ENCODE data around the gene TSPAN12.

Gene TSPAN12

DNA sequence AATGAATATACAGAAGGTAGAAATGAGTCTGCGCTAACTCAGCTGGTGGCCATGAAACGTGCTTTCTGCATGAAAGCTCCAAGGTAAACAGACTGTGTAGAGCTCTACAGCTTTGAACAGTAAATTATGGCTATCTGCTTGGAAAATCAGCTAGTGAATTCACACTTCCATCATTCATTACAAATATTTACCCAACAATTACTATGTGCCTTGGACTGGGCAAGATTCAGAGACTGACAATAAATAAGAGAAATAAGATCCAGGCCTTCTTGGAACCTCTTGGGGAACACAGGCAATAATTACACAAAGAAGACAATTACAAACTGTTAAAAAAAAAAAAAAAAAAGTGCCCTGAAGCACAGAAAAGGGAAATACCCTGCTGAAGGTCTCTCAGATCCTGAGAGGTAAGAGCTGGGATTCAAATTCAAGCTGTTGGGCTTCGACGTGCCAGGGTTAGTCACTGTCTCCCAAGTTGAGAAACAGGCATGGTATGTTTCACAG is 15.8 kb downstream of the TSPAN12 start:
- no peak for DNase-seq (ENCODE audit: low read depth)

DNA sequence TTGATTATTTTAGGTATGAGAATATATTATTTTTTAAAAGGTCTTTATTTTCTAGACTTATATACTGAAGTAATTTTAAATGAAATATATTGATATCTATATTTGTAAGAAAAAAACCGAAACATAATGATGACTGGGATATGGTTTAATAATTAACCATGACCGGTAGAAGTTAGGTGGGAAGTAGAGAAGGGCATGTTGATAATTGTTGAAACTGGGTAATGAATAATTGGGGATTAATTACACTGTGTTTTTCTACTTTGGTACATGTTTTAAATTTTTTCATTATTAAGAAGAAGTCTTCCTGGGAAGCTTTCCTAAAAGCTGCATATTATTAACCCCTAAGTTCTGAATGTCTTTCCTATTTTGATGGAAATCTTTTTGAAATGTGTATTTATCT is 16.3 kb downstream of the TSPAN12 start:
- DNase-seq (ENCODE audit: low read depth) = no peak

DNA sequence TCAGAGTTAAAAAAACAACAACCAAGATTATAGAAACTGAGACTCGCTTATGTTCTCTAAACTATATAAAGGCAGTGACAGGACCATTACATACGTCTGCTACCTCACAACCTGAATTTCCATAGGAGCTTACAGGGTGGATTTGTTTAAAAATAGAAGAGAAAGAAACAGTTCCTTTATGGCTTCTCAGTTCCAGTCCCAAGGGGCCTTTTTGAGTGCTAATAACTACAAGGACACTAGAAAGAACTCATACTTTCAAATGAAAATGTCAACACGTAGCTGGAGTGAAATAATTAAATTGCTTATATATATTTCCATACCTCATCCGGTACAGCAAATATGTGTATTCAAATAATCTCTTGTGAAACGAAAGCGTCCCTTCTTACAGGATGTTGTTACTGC is 19.7 kb downstream of the TSPAN12 start:
- no peak for DNase-seq (ENCODE audit: low read depth)

DNA sequence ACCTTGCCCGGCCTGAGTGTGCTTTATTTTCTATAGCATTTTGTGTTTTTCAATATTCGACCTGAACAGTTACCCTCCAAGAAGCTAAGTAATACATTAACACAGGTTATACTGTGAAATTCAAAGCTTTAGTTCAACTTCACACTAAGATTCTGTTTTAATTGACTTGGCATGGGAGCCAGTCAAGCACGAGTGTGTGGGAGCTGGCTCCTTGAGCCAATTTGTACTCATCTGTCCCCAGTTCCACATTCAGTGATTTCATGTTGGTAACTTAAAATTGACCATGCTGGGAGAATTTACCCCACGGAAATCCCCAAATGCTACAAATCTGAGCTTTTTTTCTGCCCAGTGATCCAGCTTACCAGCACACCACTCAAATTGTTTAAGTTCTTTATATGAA is 20.3 kb downstream of the TSPAN12 start:
- DNase-seq (ENCODE audit: low read depth) = no peak

DNA sequence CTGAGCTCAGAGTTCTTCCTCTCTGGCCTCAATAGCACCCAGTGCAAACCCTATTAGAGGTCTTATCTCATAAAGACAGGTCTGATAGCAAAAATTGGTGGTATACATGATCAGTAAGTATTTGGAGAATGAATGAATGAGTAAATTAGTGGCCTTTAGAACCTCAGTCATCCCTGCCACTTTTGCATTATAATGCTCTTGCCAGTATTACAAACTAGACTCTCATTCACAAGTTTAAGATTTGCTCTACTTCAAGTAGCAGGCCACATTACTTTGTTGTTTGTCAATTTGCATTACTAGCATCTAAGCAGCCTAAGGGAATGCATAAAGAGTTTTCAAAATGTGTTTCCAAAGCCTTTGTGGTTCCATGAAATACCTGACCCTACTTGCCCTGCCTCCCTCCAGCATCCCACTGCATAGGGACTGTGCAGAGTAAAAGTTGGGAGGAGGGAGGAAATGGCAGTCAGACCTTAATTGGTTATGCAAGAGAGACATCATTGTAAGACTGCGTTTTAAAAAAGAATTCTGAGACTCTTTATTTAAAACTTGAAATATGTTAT is 21.3 kb downstream of the TSPAN12 start:
- DNase-seq (ENCODE audit: low read depth) = no peak

DNA sequence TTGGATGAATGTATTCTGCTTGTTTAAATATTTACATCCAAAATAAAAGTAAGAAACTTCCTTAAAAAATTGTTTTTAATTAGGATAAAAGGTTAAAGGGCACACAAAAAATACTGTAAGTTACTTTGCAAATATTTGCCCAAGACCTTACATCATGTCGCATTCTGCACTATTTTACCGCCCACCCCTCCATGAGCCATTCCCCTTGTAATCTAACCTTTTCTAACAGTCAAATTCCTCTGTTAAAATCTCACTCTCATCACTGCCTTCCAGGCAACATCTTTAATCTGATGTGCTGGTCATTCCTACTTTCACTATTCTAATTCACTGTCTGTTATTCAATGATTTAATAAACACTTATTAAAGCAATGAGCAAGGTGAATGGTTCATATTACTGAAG is 23.2 kb downstream of the TSPAN12 start:
- no peak for DNase-seq (ENCODE audit: low read depth)

DNA sequence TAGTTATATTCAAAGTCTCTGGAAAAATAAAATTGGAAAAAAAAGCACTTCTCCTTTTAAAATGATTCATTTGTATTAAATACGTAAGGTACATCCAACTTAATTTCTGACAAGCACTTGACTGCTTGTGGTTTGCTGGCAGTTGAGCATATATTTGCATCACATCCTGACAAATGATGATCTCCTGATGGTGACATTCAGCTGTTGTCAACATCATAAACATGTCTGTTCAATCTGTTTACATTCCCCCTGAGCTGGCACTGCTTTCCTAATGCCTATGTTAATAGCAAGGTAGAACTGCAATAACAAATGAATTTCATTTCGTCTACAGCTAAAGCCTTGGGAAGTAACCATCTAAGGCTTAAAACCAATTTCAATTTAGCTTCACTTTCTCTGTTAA is 24.4 kb downstream of the TSPAN12 start:
- DNase-seq (ENCODE audit: low read depth) = no peak

DNA sequence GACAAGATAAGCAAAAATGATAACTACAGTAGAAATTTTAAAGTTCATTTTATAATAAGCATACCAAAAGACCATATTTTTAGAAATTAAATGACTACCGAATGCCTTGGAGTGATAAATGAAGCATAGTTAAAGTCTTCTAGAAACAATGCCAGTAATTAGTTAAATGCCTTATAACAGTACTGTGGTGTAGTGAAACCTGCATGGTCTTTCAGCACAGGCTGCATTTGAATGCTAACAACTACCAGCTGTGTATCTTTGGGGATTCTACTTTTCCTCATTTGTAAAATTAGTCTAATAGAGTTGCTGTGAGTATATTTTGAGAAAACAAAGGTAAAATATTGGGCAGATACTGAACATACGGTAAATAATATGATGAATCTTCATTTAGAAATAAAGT is 25.1 kb downstream of the TSPAN12 start:
- no peak for DNase-seq (ENCODE audit: low read depth)

DNA sequence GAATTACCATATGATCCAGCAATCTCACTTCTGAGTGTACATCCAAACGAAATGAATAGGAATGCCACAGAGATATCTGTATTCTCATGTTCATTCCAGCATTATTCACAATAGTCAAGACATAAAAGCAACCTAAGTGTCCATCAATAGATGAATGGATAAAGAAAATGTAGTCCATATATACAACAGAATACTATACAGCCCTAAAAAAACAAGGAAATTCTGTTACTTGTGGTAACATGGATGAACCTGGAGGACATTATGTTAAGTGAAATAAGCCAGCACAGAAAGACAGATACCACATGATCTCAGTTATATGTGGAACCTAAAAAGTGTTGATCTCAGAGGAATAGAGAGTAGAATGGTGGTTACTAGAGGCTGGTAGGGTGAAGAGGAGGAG is 26.7 kb downstream of the TSPAN12 start:
- DNase-seq (ENCODE audit: low read depth) = no peak

DNA sequence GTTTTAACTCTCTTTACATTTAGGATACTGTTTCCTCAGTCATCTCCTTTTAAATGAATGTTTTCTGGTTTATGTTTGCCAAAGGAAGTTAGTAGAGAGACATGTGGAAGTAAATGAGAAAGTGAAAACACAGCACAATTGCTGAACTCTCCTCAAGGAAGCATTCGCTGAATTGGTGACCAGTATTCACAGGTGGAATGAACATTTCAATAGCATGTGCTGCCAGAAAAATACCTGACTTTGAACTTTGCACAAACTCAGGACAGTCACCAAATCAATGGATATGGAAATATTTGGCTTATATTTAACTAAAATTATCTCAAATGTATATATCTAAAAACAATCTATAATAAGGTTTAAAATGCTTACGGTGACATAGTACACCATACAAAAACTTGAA is 28.5 kb downstream of the TSPAN12 start:
- no peak for DNase-seq (ENCODE audit: low read depth)

DNA sequence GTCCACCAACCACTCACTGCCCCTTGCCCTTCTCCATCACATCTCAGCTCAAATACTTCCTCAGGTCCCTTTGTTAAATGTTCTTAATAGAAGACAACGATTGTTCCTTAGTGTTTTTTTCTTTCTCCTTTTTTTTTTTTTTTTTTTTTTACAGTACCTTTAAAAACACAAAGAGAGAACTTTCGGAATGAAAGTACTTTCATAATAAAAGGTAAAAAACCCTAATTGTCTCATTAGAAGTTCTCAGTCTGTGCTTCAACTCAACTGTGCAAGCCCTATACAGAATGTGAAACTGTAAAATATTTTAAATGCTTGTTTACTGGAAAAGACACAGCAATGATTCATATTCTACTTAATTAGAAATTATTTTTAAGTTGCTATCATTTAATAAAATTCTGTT is 29.4 kb downstream of the TSPAN12 start:
- DNase-seq (ENCODE audit: low read depth) = no peak

DNA sequence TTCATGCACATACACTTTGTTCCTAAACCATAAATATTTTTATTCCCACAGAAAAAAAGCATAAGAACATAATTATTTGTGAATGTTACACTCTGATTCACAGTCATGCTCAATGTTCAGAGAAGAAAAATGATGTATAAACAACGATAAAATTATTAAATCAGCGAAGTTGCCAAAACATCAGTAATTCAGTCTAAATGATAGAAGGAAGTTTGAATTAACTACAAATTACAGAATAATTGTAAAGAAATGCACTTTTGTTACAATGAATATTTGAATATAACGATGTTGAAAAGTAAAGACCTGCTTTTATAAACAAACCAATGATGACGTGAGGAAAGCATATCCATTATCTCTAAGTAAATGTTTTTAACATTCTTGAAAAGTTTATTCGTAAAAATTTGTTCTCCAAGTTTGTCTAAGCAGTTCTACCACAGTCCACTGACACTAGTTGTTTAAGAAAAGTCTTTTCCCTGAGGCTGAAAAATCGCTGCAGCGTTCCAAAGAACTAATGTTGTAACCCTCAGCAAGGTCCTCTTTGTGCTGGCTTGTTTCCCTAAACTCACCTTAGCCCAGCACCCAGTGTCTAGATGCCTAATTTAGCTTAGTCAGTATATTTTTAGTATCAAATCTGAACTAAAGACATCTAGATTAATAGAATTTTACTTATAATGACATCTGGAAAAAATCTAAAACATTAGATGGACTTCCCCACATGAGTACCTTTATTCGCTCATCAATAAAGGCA is 30.4 kb downstream of the TSPAN12 start:
- DNase-seq (ENCODE audit: low read depth) = no peak

DNA sequence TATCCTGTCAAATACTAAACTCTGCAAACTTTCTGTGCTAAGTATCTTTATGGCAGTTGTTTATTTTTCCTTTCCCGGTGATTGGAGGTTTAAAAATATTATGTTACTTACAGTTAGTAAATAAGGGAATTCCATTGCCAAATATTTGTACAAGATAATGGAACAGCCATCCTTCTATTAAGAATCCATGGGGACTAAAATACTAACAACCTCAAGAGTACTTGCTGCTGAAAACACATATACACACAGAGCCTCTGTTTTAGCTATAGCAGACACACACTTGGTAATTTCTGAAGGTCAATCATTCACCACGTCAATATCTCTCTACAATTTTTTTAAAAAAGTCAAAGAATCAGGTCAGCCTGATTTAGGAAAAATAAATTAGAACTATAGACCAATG is 32.4 kb downstream of the TSPAN12 start:
- no peak for DNase-seq (ENCODE audit: low read depth)

DNA sequence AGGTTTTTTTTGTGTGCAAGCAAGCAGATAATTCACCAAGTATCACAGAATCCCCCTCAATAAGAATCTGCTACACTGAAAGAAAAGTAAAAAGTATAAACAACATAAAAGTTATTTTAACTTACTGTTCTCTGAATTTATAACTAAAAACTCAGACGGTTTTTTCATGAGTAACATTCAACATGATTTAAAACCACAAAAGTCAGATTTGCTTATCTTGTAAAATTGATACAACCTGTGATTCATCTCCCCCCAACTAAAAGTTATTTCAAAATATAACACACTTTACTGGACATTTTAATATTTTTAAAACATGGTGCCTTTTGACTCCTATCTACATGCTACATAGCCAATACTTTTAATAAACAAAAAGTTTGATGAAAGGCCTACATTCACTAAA is 32.8 kb downstream of the TSPAN12 start:
- no peak for DNase-seq (ENCODE audit: low read depth)

DNA sequence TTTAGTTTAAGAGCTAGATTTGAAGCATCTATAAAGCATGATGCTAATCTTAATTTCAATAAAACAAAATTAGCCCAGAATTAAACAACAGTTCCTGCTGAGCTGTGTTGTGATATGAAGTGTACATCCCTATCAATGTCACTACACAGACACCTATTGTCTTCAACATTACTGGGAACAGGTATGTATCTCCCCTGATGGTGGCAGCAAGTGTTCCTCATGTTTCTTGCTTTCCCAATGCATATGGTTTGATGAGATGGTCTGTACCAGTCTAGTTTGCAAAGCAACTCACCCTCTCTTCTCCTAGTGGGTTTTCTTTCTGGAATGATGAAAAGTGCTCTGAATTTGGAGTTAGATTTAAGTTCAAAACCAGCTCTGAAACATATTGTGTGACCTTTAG is 38.1 kb downstream of the TSPAN12 start:
- no peak for DNase-seq (ENCODE audit: low read depth)

DNA sequence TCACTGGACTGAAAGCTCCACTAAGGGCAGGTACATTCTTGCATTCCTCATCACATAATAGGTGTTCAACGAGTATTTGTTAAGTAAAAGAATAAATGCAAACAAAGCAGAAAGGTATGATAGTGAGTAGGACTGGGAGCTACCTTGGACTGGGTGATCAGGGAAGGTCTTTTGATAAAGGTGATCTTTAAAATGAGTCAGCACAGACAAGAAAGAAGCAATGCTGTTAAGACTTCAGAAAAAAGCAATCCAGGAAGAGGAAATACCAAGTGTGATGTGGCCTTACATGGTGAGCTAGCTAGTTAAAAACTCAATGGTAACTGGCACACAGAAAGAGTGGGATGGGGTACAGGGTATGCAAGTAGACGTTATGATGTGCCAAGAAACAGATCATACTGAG is 40.1 kb downstream of the TSPAN12 start:
- DNase-seq (ENCODE audit: low read depth) = no peak

DNA sequence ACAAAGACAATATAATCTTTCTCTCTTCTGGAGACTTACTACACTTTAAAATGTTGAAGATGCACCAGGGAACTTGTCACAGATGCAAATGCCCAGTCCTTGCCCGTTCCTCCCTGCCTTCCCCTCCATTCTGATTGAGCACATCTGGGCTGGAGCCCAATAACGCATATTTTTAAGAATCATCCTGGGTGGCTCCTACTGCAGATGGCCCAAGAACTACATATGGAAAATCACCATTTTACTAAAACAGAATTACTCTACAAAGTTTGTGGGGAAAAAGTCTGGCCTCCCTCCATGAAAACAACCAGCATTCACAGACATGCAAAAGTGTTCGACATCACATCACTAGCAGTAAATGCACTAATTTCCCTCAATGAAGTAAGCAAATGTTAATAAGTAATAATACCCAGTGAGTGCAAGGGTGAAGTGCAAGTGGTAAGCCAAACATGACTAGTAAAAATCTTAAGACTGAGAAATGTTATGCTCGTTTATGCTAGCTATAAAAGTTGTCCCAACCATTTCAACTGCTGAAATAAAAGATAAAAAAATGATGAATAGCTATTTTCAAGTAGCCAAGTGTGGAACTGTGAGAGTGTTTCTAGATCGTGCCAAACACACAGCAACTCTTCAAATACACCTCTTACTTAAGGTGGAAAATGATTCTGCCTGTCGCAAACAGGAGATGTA is 43.5 kb downstream of the TSPAN12 start:
- no peak for DNase-seq (ENCODE audit: low read depth)

DNA sequence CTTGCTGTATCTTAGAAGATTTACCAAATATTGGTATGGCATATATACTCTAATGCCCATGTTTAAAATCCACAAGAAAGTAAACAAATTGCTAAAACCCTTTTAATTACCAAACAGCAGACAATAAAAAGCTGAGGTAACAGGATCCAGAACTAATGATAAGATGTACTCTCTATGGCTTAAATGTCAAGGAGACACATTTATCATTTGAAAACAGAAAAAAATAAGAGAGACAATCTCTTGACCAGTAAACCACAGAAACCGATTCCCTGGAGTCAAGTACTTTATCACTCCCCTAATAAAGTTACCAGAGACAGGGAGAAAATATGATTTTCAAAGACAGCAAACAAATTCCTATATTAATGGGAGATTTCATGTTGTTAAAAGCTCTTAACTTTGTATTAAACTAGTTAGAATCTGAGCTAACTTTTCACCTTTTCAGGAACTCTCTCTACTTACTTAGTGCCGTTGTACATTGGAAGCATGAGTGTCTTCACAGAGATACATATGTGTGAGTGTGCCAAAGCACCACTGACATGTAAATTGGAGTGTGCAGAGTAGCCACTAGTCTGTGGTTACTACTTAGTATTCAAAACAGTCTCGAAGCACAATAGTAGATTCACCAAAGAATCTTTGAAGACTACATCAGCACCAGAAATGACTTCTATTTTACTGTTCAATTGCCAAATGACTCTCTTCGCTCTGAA is 44.2 kb downstream of the TSPAN12 start:
- no peak for DNase-seq (ENCODE audit: low read depth)

DNA sequence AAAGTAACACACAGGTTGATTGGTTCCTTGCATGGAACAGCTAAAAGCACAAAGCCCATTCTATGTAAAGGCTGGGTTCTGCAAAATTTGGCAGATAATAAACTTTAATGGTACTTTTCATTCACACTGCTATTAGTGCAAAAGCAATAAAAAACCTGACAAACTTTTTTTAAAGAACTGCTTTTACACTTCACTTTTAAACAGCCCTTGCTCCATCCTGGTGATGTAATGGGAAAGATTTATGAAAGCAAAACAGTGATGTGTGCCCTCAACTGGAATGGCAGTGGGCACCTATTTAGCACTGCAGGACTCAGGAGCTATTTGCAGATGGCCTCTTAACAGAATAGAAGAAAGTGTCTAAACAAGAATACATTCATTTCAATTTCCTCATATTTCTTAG is 44.9 kb downstream of the TSPAN12 start:
- no peak for DNase-seq (ENCODE audit: low read depth)

DNA sequence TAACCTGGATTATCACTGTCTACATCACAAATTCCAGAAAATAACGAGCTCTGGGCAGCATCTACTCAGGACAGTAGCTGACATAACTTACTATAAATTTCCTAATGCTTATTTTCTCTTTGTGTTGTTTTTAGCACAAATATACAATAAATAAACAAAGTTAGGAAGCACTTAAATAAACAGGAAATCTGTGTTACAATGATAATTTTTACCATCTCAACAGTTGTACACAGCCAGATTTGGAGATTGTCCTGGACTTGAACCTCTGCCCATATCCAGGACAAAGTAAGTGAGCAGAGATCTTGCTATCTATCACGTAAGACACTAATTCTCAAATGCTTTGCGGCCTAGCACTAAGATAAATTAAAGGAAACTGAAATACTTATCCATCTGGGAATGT is 48.7 kb downstream of the TSPAN12 start:
- DNase-seq (ENCODE audit: low read depth) = no peak

DNA sequence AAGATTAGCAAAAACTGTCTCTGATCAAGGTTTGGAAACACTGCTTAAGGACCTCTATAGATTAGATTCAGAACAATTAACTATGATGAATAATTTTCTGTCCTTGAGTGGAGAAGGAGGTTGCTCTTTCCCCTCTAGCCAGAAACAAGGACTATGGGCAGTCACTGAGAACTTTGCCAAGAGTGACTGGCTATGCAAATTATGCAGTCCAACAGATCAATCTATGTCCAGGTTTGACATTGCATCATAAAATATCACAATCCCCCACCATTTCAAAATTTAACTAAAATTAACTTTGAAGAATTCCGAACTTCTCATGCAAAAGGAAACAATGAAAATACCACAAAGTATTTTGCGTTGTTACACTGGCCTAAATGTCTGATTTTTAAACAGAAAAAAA is 50.6 kb downstream of the TSPAN12 start:
- no peak for DNase-seq (ENCODE audit: low read depth)

DNA sequence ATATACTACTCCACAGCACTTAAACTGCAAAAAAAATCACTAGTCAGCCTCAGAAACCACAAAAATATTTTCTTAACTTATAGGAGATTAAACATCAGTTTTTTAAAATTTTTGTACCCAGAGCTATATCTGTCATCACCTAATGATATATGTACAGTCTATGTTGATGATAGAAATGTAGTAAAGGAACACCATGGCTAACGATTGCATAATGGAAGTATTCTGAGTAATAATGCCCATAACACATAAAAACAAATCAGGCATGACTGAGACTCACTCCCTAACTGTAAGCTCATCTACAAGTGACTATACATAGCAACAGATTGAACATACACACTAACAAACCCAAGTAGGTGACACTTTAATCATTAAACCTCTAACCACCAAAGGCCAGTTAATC is 51.3 kb downstream of the TSPAN12 start:
- DNase-seq (ENCODE audit: low read depth) = no peak

All from stimulated activated CD8-positive, alpha-beta memory T cell treated with anti-CD3 and anti-CD28 coated beads, Interleukin-4, amount 100 ng/mL, for 24 hours (primary cell).